NCI-H446 treated with DMSO at 0.1 percent for 48 hours (cell line): ENCODE measurements around the gene SYNPO2.

Experiments used
- DNase-seq: peaks from one replicate; lab custom pipeline; 2025; lab: John Stamatoyannopoulos, UW

Gene SYNPO2

DNA sequence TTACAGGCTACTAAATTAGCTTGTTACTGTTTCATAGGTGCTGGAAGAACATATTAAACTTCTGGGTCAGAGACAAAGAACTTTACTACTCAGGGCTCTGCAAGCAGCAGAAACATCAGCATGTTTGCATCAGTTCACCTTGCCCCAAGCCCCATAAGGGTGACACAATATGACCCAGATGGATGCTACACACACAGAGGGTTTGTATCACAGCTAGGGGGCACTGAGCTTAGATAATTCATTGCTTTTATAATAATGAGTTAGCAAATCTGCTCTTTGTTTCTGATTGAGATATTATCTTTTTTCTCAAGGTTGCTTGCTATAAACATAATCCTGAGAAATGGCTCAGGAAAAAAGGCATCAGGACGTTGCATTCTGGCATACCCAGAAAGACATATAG lies 4.8 kb upstream of the SYNPO2 start:
- DNase-seq: no peak

GRCh38 chr4:118884716-118885115 lies 3.9 kb upstream of the SYNPO2 start:
- no peak for DNase-seq

- DNase-seq: no peak
Observed at GRCh38 chr4:118889312-118889691, 648 bp downstream of the SYNPO2 start.

- no peak for DNase-seq
Observed at GRCh38 chr4:118894034-118894433, 5.4 kb downstream of the SYNPO2 start.

DNA sequence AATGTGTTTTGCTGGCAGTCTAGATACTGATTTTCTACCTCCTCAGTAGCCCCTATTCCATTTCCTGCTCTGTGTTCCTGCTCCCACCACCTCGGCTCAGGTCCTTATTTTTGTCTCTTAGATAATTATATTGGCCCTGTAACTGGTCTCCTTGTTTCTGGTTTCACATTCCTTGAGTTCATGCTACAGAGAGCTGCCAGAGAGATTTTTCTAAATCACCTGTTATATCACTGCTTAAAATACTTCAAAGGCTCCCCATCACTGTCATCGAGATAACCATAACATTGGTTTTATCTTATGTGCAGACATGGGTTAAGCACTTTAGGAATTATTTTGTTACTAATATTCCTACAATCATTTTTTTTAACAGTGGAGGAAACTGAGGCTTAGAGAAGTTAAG lies 9.6 kb downstream of the SYNPO2 start:
- DNase-seq: no peak

DNA sequence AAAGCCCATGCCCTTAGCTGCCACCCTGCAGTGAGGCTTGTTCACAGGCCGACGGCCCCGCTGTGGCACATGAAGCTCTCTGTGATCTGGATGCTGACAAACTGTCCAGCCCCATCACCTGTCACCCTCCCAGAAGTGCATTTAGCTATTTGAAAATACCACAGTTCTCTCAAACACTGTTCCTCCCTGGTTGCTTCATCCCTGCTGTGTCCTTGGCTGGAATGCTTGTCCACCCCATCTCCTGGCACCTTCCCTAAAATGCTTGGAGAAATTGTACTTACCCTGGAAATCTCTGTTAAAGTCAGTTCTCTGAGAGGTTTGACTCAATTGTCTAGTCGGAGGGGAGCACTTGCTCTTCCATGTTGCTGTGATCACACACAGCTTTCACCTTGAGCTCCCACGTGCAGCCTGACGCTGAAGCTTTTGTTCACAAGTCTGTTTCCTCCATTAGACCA lies 10.1 kb downstream of the SYNPO2 start:
- DNase-seq: no peak

DNA sequence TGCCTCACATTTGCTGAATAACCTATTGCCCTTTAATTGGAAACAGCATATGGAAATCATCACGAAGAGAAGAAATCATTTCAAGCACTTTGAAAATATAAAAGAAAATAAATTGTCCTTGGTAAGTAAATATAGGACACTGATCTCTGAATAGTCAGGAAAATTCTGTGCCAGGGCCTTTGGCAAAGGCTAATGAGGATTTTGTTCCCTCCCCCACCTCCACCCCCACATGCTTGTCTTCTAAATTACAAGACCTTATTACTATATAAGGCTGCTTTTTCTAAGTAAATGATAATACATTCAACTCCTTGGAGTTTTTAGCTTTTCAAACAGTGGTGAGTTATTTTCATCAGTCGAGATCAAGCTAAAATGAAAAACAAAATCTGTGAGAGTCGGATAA lies 15.8 kb downstream of the SYNPO2 start:
- DNase-seq: no peak

- no peak for DNase-seq
Observed at GRCh38 chr4:118904935-118905334, 16.3 kb downstream of the SYNPO2 start.

DNA sequence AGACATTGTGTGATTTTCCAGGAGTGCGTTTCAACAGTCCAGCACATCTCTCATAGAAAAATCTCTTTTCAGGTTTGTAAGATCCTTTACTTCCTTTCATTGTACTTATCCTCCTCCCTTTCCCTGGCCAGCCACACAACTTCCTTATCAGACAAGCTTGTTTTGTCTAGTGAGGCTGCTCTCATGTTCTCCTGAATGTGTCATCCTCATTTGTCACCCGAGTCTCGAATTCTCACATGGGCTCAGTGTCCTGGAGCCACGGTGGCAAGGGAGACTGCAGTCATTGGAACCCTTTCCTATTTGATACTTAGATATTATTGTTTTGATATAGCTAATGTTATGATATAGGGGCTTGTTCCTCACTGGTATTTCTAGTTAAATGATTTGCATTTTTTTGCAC lies 16.9 kb downstream of the SYNPO2 start:
- no peak for DNase-seq

GRCh38 chr4:118909173-118909956 lies 20.7 kb downstream of the SYNPO2 start:
- no peak for DNase-seq

GRCh38 chr4:118910221-118910620 lies 21.6 kb downstream of the SYNPO2 start:
- no peak for DNase-seq

GRCh38 chr4:118911238-118911703 lies 22.6 kb downstream of the SYNPO2 start:
- DNase-seq: no peak

- DNase-seq: no peak
Observed at GRCh38 chr4:118915468-118915867, 26.8 kb downstream of the SYNPO2 start.

- DNase-seq: no peak
Observed at GRCh38 chr4:118916691-118917289, 28.1 kb downstream of the SYNPO2 start.

DNA sequence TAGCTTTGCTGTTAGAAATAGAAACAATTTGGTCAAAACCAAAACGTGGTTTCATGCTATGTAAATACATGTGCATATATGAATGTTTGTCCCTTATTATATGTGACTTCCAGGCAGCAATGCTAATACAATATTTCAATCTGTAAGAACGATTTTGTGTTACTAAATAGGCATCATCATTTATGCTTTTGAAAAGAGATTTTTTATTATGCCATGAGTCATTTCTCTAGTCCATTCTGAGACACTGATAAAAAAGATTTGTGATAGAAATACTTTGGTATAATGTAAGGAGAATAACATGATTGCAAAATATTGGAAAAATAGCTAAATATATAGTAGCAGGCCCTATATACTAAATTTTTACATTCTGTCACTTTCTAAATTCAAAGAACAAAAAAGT lies 28.9 kb downstream of the SYNPO2 start:
- DNase-seq: no peak

DNA sequence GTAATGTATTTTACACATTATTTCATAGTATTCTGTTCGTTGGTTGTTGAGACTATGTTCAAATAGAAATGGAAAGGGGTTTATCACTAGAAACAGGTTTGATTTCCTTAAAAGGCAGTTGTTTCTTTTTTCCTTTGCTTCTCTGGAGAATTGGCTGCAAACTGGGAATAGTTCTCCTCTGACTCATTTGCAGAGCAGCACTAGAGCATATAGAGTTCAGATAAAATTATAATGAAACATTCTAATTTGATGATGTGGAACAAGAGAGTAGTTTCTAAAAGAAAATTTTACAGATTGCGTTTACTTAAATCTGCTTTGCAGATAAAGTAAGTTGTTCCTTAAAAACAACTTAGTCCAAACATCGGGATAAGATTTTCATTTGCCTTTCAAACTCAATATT lies 29.7 kb downstream of the SYNPO2 start:
- peak; percentile 63 for DNase-seq

DNA sequence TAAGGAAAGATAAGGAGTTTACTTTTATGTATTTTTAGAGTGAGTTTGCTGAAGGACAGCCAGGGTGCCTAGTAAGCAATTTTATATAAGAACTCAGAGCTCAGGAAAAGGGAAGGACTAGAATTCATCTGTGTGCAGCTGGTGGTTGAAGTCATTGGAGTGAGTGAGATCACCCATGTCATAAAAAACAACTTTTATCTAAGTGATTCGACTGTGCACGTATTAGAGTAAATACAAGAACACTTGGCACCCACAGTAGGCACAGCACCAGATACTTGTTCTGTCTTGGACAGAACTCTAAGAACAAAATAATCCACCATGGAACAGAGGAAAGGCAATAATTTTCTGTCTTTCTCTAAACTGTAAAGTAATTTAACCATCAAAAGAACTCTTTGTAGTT lies 31.6 kb downstream of the SYNPO2 start:
- peak; percentile 49 for DNase-seq

GRCh38 chr4:118921786-118922185 lies 33.1 kb downstream of the SYNPO2 start:
- DNase-seq: peak; percentile 60

DNA sequence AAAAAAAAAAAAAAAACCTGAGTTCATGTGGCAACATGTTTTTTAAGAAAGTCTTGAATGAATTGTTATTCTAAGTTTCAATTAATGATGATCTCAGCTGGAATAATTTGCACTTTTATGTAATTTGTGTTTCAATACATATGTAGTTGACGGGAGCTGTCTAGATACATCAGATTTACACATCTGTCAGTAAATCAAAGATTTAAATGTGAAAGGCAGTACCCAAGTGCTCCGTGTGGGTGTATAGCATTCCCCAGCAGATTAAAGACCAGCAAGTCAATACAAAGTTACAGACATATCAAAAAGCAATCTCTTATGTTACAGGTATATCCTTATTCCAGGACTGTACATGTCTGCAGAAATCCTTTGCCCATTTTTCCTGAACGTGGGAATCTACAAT lies 35.2 kb downstream of the SYNPO2 start:
- DNase-seq: no peak

- DNase-seq: peak; percentile 39
Observed at GRCh38 chr4:118927974-118928373, 39.3 kb downstream of the SYNPO2 start.

- DNase-seq: no peak
Observed at GRCh38 chr4:118930255-118930654, 41.6 kb downstream of the SYNPO2 start.

DNA sequence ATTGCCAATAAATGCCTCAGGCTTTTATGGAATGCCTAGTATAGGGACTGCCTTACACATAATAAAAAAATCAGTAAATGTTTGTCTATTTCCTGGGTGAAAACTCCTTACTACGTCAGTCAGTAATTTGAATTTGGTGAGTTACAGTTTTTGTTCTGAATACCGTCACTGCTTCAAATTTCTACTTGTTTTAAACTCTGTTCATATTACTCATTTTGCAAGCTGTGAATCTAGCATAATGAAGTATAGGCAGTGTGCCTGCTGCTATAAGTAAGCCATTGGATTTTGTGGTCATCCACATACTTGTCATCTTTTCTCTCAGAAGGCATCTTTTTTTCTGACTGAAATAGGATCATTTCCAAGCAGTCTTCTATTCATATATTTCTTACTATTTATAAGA lies 43.1 kb downstream of the SYNPO2 start:
- no peak for DNase-seq

DNA sequence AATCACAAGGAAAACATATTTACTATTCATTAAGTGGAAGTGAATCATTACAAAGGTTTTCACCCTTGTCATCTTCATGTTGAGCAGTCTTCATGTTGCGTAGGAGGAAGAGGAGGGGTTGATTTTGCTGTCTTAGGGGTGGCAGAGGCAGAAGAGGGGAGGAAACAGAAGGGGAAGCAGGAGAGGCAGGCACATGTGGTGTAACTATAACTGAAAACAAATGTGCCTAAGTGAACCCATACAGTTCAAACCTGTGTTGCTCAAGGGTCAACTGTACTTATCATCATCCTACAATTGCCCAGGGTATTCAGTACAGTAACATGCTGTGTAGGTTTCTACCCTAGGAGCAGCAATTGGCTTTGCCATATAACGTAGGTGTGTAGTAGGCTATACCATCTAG lies 47.2 kb downstream of the SYNPO2 start:
- no peak for DNase-seq

- no peak for DNase-seq
Observed at GRCh38 chr4:118936406-118936805, 47.8 kb downstream of the SYNPO2 start.
